Stimulated activated memory B cell treated with anti-CD40 and anti-IgM and Interleukin-4, amounts not matched to agents 10 μg/mL and 1 μg/mL and 100 μg/mL, for 72 hours (primary cell): ENCODE results near the gene RNF220.

Experiments
- ATAC-seq: fragments of 150-1000 bp; cut with Tn5 transposase; 2 replicates; pipeline ENCODE4 v1.10.0; 2021
- H3K27ac Mint-ChIP-seq: one replicate; pipeline ENCODE4 v1.8.0; 2022; ENCODE audit warnings: mild to moderate bottlenecking, mixed read lengths
- H3K27me3 Mint-ChIP-seq: one replicate; pipeline ENCODE4 v1.8.0; 2022; ENCODE audit warnings: mixed read lengths
- H3K36me3 Mint-ChIP-seq: one replicate; pipeline ENCODE4 v1.8.0; 2022; ENCODE audit warnings: mixed read lengths
- H3K4me1 Mint-ChIP-seq: one replicate; pipeline ENCODE4 v1.8.0; 2022; ENCODE audit warnings: mixed read lengths
- H3K4me3 Mint-ChIP-seq: one replicate; pipeline ENCODE4 v1.8.0; 2022; ENCODE audit warnings: mild to moderate bottlenecking, moderate library complexity, mixed read lengths
- H3K9me3 Mint-ChIP-seq: one replicate; pipeline ENCODE4 v1.8.0; 2022; ENCODE audit warnings: mixed read lengths

The RNF220 gene

GRCh38 chr1:44447051-44447810 lies 42.2 kb downstream of the RNF220 start:
- H3K4me1 Mint-ChIP-seq, result no peaks in the 10 kb centered on the region
- peaks cover 7% of the 10 kb centered on the region for H3K27me3 Mint-ChIP-seq
- no peak overlapping the region for H3K27ac Mint-ChIP-seq
- no peak for ATAC-seq
- no peaks in the 10 kb centered on the region for H3K36me3 Mint-ChIP-seq
- H3K4me3 Mint-ChIP-seq, result no peak overlapping the region
- H3K9me3 Mint-ChIP-seq, result no peaks in the 10 kb centered on the region

- Mint-ChIP-seq H3K9me3 (peaks cover 11% of the 10 kb centered on the region), H3K27ac (no peak overlapping the region), H3K4me3 (no peak overlapping the region), H3K36me3 (no peaks in the 10 kb centered on the region), H3K4me1 (no peaks in the 10 kb centered on the region), H3K27me3 (peaks cover 52% of the 10 kb centered on the region)
- ATAC-seq, result no peak
These were observed 48.8 kb downstream of the RNF220 start for GRCh38 chr1:44453798-44454349.

DNA sequence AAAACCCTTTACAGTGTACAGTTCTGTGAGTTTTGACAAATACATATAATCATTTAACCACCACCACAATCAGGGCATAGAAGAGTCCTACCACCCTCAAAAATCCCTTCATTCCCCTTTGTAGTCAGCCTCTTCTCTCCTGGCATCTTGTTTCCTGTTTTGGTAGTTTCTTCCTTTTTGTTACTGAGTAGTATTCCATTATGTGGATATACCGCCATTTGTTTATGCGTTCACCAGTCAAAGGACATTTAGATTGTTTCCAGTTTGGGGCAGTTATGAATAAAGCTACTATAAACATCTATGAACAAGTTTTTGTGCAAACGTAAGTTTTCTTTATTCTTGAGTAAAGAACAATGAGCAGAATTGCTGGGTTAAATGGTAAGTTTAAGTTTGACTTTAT lies 49.6 kb downstream of the RNF220 start:
- no peak for ATAC-seq
- no peak overlapping the region for H3K27ac Mint-ChIP-seq
- H3K9me3 Mint-ChIP-seq, result peaks cover 11% of the 10 kb centered on the region
- no peak overlapping the region for H3K4me3 Mint-ChIP-seq
- H3K4me1 Mint-ChIP-seq, result no peaks in the 10 kb centered on the region
- H3K27me3 Mint-ChIP-seq, result peaks cover 61% of the 10 kb centered on the region
- H3K36me3 Mint-ChIP-seq, result no peaks in the 10 kb centered on the region

- no peak overlapping the region for H3K27ac Mint-ChIP-seq
- no peaks in the 10 kb centered on the region for H3K36me3 Mint-ChIP-seq
- peaks cover 7% of the 10 kb centered on the region for H3K4me1 Mint-ChIP-seq
- peaks cover 6% of the 10 kb centered on the region for H3K9me3 Mint-ChIP-seq
- H3K27me3 Mint-ChIP-seq, result peaks cover 52% of the 10 kb centered on the region
- no peak for ATAC-seq
- H3K4me3 Mint-ChIP-seq, result no peak overlapping the region
These were observed 55.2 kb downstream of the RNF220 start for GRCh38 chr1:44460107-44460882.

DNA sequence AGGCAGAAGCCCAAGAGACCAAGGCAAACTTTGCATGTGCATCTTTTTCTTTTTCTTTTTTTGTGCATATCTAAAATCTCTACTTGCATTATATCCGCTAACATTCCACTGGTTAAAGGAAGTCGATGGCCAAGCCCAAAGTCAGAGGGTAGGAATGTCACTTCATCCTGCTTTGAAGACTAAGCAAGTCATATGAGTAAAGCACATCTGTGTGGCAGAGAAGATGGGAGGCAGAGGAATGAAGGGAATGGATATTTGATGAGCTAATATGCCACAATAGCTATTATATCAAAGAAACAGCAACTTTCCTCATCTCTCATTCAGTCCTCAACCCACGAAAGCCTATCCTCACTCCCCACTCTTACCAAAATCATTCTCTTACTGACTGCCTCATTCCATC lies 59.3 kb downstream of the RNF220 start:
- Mint-ChIP-seq H3K4me1 (peaks cover 7% of the 10 kb centered on the region), H3K27me3 (peaks cover 23% of the 10 kb centered on the region), H3K27ac (no peak overlapping the region), H3K36me3 (no peaks in the 10 kb centered on the region), H3K9me3 (peaks cover 6% of the 10 kb centered on the region), H3K4me3 (no peak overlapping the region)
- ATAC-seq, result no peak

GRCh38 chr1:44467566-44467965 lies 62.5 kb downstream of the RNF220 start:
- Mint-ChIP-seq H3K9me3 (peaks cover 9% of the 10 kb centered on the region), H3K4me3 (no peak overlapping the region), H3K4me1 (peaks cover 2% of the 10 kb centered on the region), H3K27me3 (peaks cover 17% of the 10 kb centered on the region), H3K27ac (no peak overlapping the region), H3K36me3 (no peaks in the 10 kb centered on the region)
- no peak for ATAC-seq

DNA sequence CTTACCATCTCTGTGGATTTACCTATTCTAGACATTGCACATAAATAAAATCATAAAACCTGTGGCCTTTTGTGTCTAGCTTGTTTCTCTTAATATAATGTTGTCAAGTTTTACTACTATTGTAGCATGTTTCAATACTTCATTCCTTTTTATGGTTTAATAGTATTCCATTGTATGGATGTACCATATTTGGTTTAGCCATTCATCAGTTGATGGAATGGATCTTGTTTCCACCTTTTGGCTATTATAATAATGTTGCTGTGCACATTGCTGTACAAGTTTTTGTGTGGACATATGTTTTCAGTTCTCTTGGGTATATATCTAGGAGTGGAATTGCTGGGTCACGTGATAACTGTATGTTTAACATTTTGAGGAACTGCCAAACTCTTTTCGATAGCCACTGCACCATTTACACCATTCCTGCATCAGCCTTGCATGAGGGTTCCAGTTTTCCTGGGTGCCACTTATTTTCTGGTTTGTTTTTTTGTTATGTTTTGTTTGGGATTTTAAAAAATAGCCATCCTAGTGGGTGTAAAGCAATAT lies 66.9 kb downstream of the RNF220 start:
- H3K4me1 Mint-ChIP-seq, result peaks cover 6% of the 10 kb centered on the region
- H3K36me3 Mint-ChIP-seq, result no peaks in the 10 kb centered on the region
- no peak overlapping the region for H3K4me3 Mint-ChIP-seq
- peaks cover 8% of the 10 kb centered on the region for H3K27me3 Mint-ChIP-seq
- peaks cover 3% of the 10 kb centered on the region for H3K9me3 Mint-ChIP-seq
- no peak for ATAC-seq
- no peak overlapping the region for H3K27ac Mint-ChIP-seq

- no peak for ATAC-seq
- Mint-ChIP-seq H3K9me3 (peaks cover 3% of the 10 kb centered on the region), H3K36me3 (no peaks in the 10 kb centered on the region), H3K4me1 (peaks cover 6% of the 10 kb centered on the region), H3K27me3 (peaks cover 8% of the 10 kb centered on the region), H3K4me3 (peak overlapping the region; percentile 7), H3K27ac (no peak overlapping the region)
These were observed 67.8 kb downstream of the RNF220 start for GRCh38 chr1:44472620-44473525.

DNA sequence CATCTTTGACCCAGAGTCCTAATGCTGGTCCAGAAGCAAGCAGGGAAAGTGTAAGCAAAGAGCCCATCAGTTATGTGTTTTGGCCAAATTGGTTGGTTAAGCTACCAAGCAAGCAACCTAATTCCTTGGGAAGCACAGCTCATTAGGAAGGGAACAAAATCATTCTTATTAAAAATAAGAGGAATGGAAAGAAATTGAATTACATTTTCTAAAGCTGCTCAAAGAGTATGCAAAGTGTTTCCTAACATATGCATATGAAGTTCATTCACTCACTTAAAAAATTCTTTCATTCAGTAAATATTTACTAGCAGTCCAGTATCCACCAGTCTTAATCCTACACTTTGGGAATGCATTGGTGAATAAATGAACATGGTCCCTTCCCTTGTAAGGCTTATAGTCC lies 71.8 kb downstream of the RNF220 start:
- Mint-ChIP-seq H3K4me3 (no peak overlapping the region), H3K4me1 (peaks cover 6% of the 10 kb centered on the region), H3K27me3 (peaks cover 32% of the 10 kb centered on the region), H3K9me3 (no peaks in the 10 kb centered on the region), H3K36me3 (no peaks in the 10 kb centered on the region), H3K27ac (no peak overlapping the region)
- no peak for ATAC-seq

DNA sequence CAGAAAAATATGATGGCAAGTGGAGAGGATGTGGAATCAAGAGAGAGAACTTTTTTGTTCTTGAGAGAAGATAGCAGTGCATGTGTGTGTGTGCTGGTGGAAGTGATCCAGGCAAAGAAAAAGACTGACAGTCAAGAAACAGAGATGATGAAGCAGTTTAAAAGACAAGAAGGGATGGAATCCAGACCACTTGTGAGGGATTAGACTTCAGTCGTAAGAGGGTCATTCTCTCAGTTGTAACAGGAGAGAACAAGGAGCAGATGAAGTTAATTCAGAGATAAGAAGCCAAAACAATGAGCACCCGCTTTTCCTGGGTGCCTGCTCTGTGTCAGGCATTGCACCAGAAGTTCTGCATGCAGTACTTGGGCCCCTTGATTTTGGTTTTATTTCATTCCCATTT lies 76.6 kb downstream of the RNF220 start:
- H3K9me3 Mint-ChIP-seq, result no peaks in the 10 kb centered on the region
- H3K36me3 Mint-ChIP-seq, result no peaks in the 10 kb centered on the region
- peaks cover 52% of the 10 kb centered on the region for H3K27me3 Mint-ChIP-seq
- no peak for ATAC-seq
- no peak overlapping the region for H3K27ac Mint-ChIP-seq
- H3K4me3 Mint-ChIP-seq, result no peak overlapping the region
- H3K4me1 Mint-ChIP-seq, result no peaks in the 10 kb centered on the region

DNA sequence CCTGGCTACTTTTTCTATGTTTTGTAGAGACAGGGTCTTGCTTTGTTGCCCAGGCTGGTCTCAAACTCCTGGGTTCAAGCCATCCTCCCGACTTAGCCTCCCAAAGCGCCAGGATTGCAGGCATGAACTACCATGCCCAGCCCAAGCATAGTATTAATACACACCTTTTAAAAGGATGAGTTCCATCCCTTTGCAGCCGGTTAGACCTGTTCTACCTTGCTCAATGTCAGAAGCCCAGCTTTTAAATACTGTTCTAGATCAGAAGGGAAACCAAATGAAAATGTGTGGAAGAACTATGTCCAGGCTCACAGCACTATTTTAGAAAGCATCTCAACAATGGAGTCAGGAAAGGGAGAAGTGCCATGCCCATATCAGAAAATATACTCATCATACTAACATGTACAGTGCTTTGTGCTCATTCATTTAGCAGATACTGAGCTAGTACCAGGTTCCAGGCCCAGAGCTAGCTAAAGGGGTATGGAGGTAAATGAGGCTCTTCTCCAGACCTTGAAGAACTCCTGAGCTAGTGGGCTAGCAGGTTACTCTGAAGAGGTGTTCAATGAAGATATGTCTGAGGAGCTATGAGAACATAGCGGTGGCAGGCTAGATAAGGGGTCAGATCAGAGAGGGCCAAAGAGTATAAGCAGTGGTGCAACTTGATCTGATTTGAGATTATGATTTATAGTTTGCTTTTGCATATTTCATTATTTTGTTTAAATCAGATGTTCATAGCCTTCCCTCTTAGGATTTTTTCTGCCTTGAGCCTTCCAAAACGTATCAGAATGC lies 78.2 kb downstream of the RNF220 start:
- H3K27ac Mint-ChIP-seq, result no peak overlapping the region
- ATAC-seq, result no peak

DNA sequence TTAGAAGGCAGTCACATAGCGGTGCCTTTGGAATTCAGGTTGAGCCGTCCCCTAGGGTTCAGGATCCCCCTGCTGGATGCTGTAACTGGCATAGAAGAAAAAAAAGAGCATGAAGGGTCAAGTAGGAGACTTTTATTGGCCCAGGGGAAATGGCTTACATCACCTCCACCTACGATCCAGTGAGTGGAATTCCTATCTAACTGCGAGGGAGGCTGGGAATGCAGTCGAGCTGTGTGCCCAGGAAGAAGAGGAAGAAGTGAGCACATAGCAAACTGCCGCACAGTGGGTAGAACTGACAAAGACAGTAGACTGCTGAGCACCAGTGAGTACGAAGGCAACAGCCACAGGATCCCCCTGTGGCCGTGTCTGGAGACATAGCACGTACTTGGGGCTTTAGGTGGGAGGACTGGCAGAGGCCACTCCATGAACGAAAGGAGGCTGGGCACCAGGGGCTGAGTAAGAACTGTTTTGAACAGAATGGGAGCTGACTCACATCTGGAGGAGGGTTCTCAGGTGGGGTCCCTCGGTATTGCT lies 79.2 kb downstream of the RNF220 start:
- Mint-ChIP-seq H3K4me1 (no peaks in the 10 kb centered on the region), H3K27ac (no peak overlapping the region), H3K36me3 (no peaks in the 10 kb centered on the region), H3K4me3 (no peak overlapping the region), H3K9me3 (no peaks in the 10 kb centered on the region), H3K27me3 (peaks cover 49% of the 10 kb centered on the region)
- no peak for ATAC-seq

More for the DNA sequence above, 78.2 kb downstream of the RNF220 start:
- no peaks in the 10 kb centered on the region for H3K9me3 Mint-ChIP-seq
- no peak overlapping the region for H3K4me3 Mint-ChIP-seq
- H3K36me3 Mint-ChIP-seq, result no peaks in the 10 kb centered on the region
- no peaks in the 10 kb centered on the region for H3K4me1 Mint-ChIP-seq
- H3K27me3 Mint-ChIP-seq, result peaks cover 52% of the 10 kb centered on the region

DNA sequence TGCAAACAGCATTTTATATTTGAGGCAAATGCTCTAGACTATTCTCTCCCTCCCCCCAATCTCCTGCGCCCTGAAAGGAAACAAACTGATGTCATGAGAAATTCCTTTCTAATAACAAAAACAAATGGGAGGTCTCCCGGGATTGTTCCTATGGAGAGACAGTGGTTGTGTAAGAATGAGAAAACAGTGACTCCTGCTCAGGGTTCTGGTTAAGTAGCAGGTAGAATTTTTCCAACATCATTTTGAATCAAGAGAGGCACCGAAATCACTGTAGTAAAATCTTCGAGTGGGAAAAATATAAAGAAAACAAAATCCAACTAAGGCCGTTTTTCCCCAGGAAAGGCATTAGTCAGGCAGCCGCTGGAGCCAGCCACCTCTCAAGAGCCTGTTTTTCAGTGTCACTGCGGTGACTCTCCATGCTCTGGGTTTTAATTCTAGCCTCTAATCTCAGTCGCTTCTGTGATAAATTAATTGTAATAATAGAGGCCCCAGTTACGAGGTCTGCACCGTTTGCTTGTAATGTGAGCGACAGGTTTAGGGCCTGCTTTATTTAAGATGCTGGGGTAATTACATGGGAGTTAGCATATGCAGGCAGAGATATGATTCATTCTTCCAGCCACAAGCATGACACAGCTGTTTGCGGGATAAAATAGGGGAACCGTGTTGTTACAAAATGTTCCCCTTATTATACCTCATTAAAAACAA lies 80.3 kb downstream of the RNF220 start:
- H3K4me1 Mint-ChIP-seq, result no peaks in the 10 kb centered on the region
- H3K27ac Mint-ChIP-seq, result no peak overlapping the region
- peak; percentile 70 for ATAC-seq
- H3K4me3 Mint-ChIP-seq, result no peak overlapping the region
- H3K27me3 Mint-ChIP-seq, result peaks cover 41% of the 10 kb centered on the region
- peaks cover under 1% of the 10 kb centered on the region for H3K36me3 Mint-ChIP-seq
- peaks cover under 1% of the 10 kb centered on the region for H3K9me3 Mint-ChIP-seq
